HG03095 (cell line): ENCODE measurements around the gene MAP4.
"Not testable (repeated sequence)": the region's sequence is repeated elsewhere in the genome, so short reads cannot be mapped to it uniquely, and the experiment has no call there.

Experiments
- ATAC-seq: cut with Tn5 transposase; IDR thresholded peaks from one replicate; pipeline ENCODE4 v1.9.1; 2021; ENCODE audit warnings: moderate library complexity; ENCODE audit not compliant: unreplicated experiment

MAP4 gene

GRCh38 chr3:48016301-48016973 is at the start of gene MAP4:
MAP4 (minus strand) TSS chr3:48016416; CDS start chr3:47998860, 17,556 bp downstream.
- no peak for ATAC-seq

GRCh38 chr3:48065035-48065434 is 48.8 kb upstream of the MAP4 start:
- ATAC-seq, result no peak

GRCh38 chr3:48064292-48064829 is 48.1 kb upstream of the MAP4 start:
- ATAC-seq, result no peak

GRCh38 chr3:48061586-48061985 is 45.4 kb upstream of the MAP4 start:
- not testable (repeated sequence) for ATAC-seq

- ATAC-seq, result no peak
Measured at GRCh38 chr3:48058091-48058490, 41.9 kb upstream of the MAP4 start.

- no peak for ATAC-seq
Measured at GRCh38 chr3:48057521-48057920, 41.3 kb upstream of the MAP4 start.

- no peak for ATAC-seq
Measured at GRCh38 chr3:48047841-48048464, 31.7 kb upstream of the MAP4 start.

GRCh38 chr3:48042071-48042760 is 26.0 kb upstream of the MAP4 start:
- ATAC-seq, result no peak

- no peak for ATAC-seq
Measured at GRCh38 chr3:48039487-48040190, 23.4 kb upstream of the MAP4 start.

GRCh38 chr3:48038971-48039481 is 22.8 kb upstream of the MAP4 start:
- ATAC-seq, result no peak

- ATAC-seq, result no peak
Measured at GRCh38 chr3:48034000-48034516, 17.8 kb upstream of the MAP4 start.

- no peak for ATAC-seq
Measured at GRCh38 chr3:48030188-48030587, 14.0 kb upstream of the MAP4 start.

GRCh38 chr3:48026951-48027908 is 11.0 kb upstream of the MAP4 start:
- ATAC-seq, result no peak

- ATAC-seq, result no peak
Measured at GRCh38 chr3:48026098-48026497, 9.9 kb upstream of the MAP4 start.

GRCh38 chr3:48024401-48024800 is 8.2 kb upstream of the MAP4 start:
- no peak for ATAC-seq

- ATAC-seq, result no peak
Measured at GRCh38 chr3:48023377-48023776, 7.2 kb upstream of the MAP4 start.

- ATAC-seq, result no peak
Measured at GRCh38 chr3:48022178-48022577, 6.0 kb upstream of the MAP4 start.

GRCh38 chr3:48018841-48019240 is 2.6 kb upstream of the MAP4 start:
- ATAC-seq, result no peak

GRCh38 chr3:48015431-48016180 is 610 bp downstream of the MAP4 start:
- ATAC-seq, result no peak
